ENCODE results near the gene PAQR4.

The PAQR4 gene

GRCh38 chr16:2968368-2968737 lies 795 bp upstream of the PAQR4 start:
- peaks cover 31% of the 10 kb centered on the region for H3K27me3 ChIP-seq (ENCODE audit: control insufficient read depth, insufficient read depth, low read length)
- peaks cover 35% of the 10 kb centered on the region for H3K4me1 ChIP-seq (ENCODE audit: control insufficient read depth, insufficient read depth, low read length)
- peak overlapping the region; percentile 97 for H3K4me2 ChIP-seq (ENCODE audit: low read length)
- peak overlapping the region; percentile 81 for H3K4me3 ChIP-seq (ENCODE audit: low read length)
- H3K9me3 ChIP-seq (replicated peaks; ENCODE audit: low read length), result no peaks in the 10 kb centered on the region
- no peak overlapping the region for H3K9ac ChIP-seq (ENCODE audit: low read depth, low read length)
- H3K36me3 ChIP-seq (ENCODE audit: insufficient read depth, low read length), result no peaks in the 10 kb centered on the region

- Histone ChIP-seq H3K27me3 (ENCODE audit: control insufficient read depth, insufficient read depth, low read length) (peaks cover 17% of the 10 kb centered on the region), H3K4me2 (ENCODE audit: low read length) (peak overlapping the region; percentile 97), H3K36me3 (ENCODE audit: insufficient read depth, low read length) (no peaks in the 10 kb centered on the region), H3K4me1 (ENCODE audit: control insufficient read depth, insufficient read depth, low read length) (peaks cover 20% of the 10 kb centered on the region), H3K9ac (ENCODE audit: low read depth, low read length) (peak overlapping the region; percentile 84), H3K4me3 (ENCODE audit: low read length) (peak overlapping the region; percentile 81), H3K9me3 (replicated peaks; ENCODE audit: low read length) (no peaks in the 10 kb centered on the region)
Observed at GRCh38 chr16:2969545-2970521, 685 bp downstream of the PAQR4 start.

- peak overlapping the region; percentile 97 for H3K4me2 ChIP-seq (ENCODE audit: low read length)
- peak overlapping the region; percentile 84 for H3K9ac ChIP-seq (ENCODE audit: low read depth, low read length)
- H3K9me3 ChIP-seq (replicated peaks; ENCODE audit: low read length), result no peaks in the 10 kb centered on the region
- H3K36me3 ChIP-seq (ENCODE audit: insufficient read depth, low read length), result no peaks in the 10 kb centered on the region
- peak overlapping the region; percentile 81 for H3K4me3 ChIP-seq (ENCODE audit: low read length)
- peaks cover 20% of the 10 kb centered on the region for H3K4me1 ChIP-seq (ENCODE audit: control insufficient read depth, insufficient read depth, low read length)
- peaks cover 16% of the 10 kb centered on the region for H3K27me3 ChIP-seq (ENCODE audit: control insufficient read depth, insufficient read depth, low read length)
Observed at GRCh38 chr16:2970563-2970962, 1.4 kb downstream of the PAQR4 start.

GRCh38 chr16:2971134-2971984 lies 2.2 kb downstream of the PAQR4 start:
- peaks cover 20% of the 10 kb centered on the region for H3K4me1 ChIP-seq (ENCODE audit: control insufficient read depth, insufficient read depth, low read length)
- no peaks in the 10 kb centered on the region for H3K9me3 ChIP-seq (replicated peaks; ENCODE audit: low read length)
- no peak overlapping the region for H3K4me3 ChIP-seq (ENCODE audit: low read length)
- H3K36me3 ChIP-seq (ENCODE audit: insufficient read depth, low read length), result no peaks in the 10 kb centered on the region
- no peak overlapping the region for H3K9ac ChIP-seq (ENCODE audit: low read depth, low read length)
- H3K27me3 ChIP-seq (ENCODE audit: control insufficient read depth, insufficient read depth, low read length), result peaks cover 9% of the 10 kb centered on the region
- peak overlapping the region; percentile 97 for H3K4me2 ChIP-seq (ENCODE audit: low read length)

- no peaks in the 10 kb centered on the region for H3K36me3 ChIP-seq (ENCODE audit: insufficient read depth, low read length)
- peaks cover 20% of the 10 kb centered on the region for H3K4me1 ChIP-seq (ENCODE audit: control insufficient read depth, insufficient read depth, low read length)
- no peaks in the 10 kb centered on the region for H3K9me3 ChIP-seq (replicated peaks; ENCODE audit: low read length)
- H3K4me2 ChIP-seq (ENCODE audit: low read length), result no peak overlapping the region
- H3K4me3 ChIP-seq (ENCODE audit: low read length), result no peak overlapping the region
- no peak overlapping the region for H3K9ac ChIP-seq (ENCODE audit: low read depth, low read length)
- peaks cover 9% of the 10 kb centered on the region for H3K27me3 ChIP-seq (ENCODE audit: control insufficient read depth, insufficient read depth, low read length)
Observed at GRCh38 chr16:2971985-2972784, 3.0 kb downstream of the PAQR4 start.

- H3K9ac ChIP-seq (ENCODE audit: low read depth, low read length), result no peak overlapping the region
- H3K4me2 ChIP-seq (ENCODE audit: low read length), result no peak overlapping the region
- H3K9me3 ChIP-seq (replicated peaks; ENCODE audit: low read length), result no peaks in the 10 kb centered on the region
- no peak overlapping the region for H3K4me3 ChIP-seq (ENCODE audit: low read length)
- H3K27me3 ChIP-seq (ENCODE audit: control insufficient read depth, insufficient read depth, low read length), result peaks cover under 1% of the 10 kb centered on the region
- H3K4me1 ChIP-seq (ENCODE audit: control insufficient read depth, insufficient read depth, low read length), result peaks cover 20% of the 10 kb centered on the region
- no peaks in the 10 kb centered on the region for H3K36me3 ChIP-seq (ENCODE audit: insufficient read depth, low read length)
Observed at GRCh38 chr16:2973093-2973492, 3.9 kb downstream of the PAQR4 start.

GRCh38 chr16:2973605-2974318 lies 4.6 kb downstream of the PAQR4 start:
- Histone ChIP-seq H3K36me3 (ENCODE audit: insufficient read depth, low read length) (no peaks in the 10 kb centered on the region), H3K4me3 (ENCODE audit: low read length) (no peak overlapping the region), H3K9ac (ENCODE audit: low read depth, low read length) (no peak overlapping the region), H3K4me1 (ENCODE audit: control insufficient read depth, insufficient read depth, low read length) (peaks cover 16% of the 10 kb centered on the region), H3K4me2 (ENCODE audit: low read length) (no peak overlapping the region), H3K9me3 (replicated peaks; ENCODE audit: low read length) (no peaks in the 10 kb centered on the region), H3K27me3 (ENCODE audit: control insufficient read depth, insufficient read depth, low read length) (no peaks in the 10 kb centered on the region)

- Histone ChIP-seq H3K9me3 (replicated peaks; ENCODE audit: low read length) (no peaks in the 10 kb centered on the region), H3K4me3 (ENCODE audit: low read length) (no peak overlapping the region), H3K27me3 (ENCODE audit: control insufficient read depth, insufficient read depth, low read length) (no peaks in the 10 kb centered on the region), H3K4me1 (ENCODE audit: control insufficient read depth, insufficient read depth, low read length) (peaks cover 19% of the 10 kb centered on the region), H3K36me3 (ENCODE audit: insufficient read depth, low read length) (no peaks in the 10 kb centered on the region), H3K9ac (ENCODE audit: low read depth, low read length) (no peak overlapping the region), H3K4me2 (ENCODE audit: low read length) (no peak overlapping the region)
Observed at GRCh38 chr16:2974319-2975056, 5.3 kb downstream of the PAQR4 start.

- Histone ChIP-seq H3K4me2 (ENCODE audit: low read length) (no peak overlapping the region), H3K27me3 (ENCODE audit: control insufficient read depth, insufficient read depth, low read length) (no peaks in the 10 kb centered on the region), H3K4me3 (ENCODE audit: low read length) (no peak overlapping the region), H3K9ac (ENCODE audit: low read depth, low read length) (no peak overlapping the region), H3K9me3 (replicated peaks; ENCODE audit: low read length) (no peaks in the 10 kb centered on the region), H3K36me3 (ENCODE audit: insufficient read depth, low read length) (no peaks in the 10 kb centered on the region), H3K4me1 (ENCODE audit: control insufficient read depth, insufficient read depth, low read length) (peaks cover 16% of the 10 kb centered on the region)
Observed at GRCh38 chr16:2975161-2975795, 6.1 kb downstream of the PAQR4 start.

- no peak overlapping the region for H3K9ac ChIP-seq (ENCODE audit: low read depth, low read length)
Observed at GRCh38 chr16:2976201-2976600, 7.1 kb downstream of the PAQR4 start.

More at GRCh38 chr16:2976201-2976600, 7.1 kb downstream of the PAQR4 start:
- Histone ChIP-seq H3K4me3 (ENCODE audit: low read length) (no peak overlapping the region), H3K9me3 (replicated peaks; ENCODE audit: low read length) (no peaks in the 10 kb centered on the region), H3K36me3 (ENCODE audit: insufficient read depth, low read length) (no peaks in the 10 kb centered on the region), H3K4me2 (ENCODE audit: low read length) (no peak overlapping the region), H3K4me1 (ENCODE audit: control insufficient read depth, insufficient read depth, low read length) (peaks cover 13% of the 10 kb centered on the region), H3K27me3 (ENCODE audit: control insufficient read depth, insufficient read depth, low read length) (no peaks in the 10 kb centered on the region)
